Muscle of leg (tissue), 11 donors: Measurements from ENCODE around the gene CNGA1. TPM values are rescaled to one million over a fixed set of nuclear protein-coding genes. Genes with fewer than 3 reads are reported as not detected.
"Not testable (repeated sequence)": the region's sequence is repeated elsewhere in the genome, so short reads cannot be mapped to it uniquely, and the experiment has no call there.

Experiments
- DNase-seq: peaks from one replicate; pipeline ENCODE4 v3.0.0; 2013
- H3K27ac ChIP-seq: one replicate; pipeline ENCODE4 v1.5.1; 2013; ENCODE audit warnings: mild to moderate bottlenecking, low read length, control low read depth
- H3K27me3 ChIP-seq: one replicate; pipeline ENCODE4 v1.6.1; 2013; ENCODE audit warnings: low read length; ENCODE audit not compliant: control insufficient read depth, insufficient read depth
- H3K36me3 ChIP-seq: one replicate; pipeline ENCODE4 v1.6.1; 2013; ENCODE audit warnings: low read length; ENCODE audit not compliant: control insufficient read depth, insufficient read depth
- H3K4me1 ChIP-seq: one replicate; pipeline ENCODE4 v1.6.1; 2013; ENCODE audit warnings: low read length; ENCODE audit not compliant: control insufficient read depth, insufficient read depth
- H3K4me3 ChIP-seq: one replicate; pipeline ENCODE4 v1.5.1; 2013; ENCODE audit warnings: low read length, control low read depth
- H3K9me3 ChIP-seq: replicated peaks from 2 replicates; pipeline ENCODE4 v1.6.1; 2013; ENCODE audit warnings: low read depth, low read length; ENCODE audit not compliant: control insufficient read depth
- WGBS: methylation state at CpG from one replicate; pipeline ENCODE4 v1.1.5; 2013; ENCODE audit warnings: missing lambda C conversion rate; ENCODE audit not compliant: insufficient coverage; 5-methylcytosine and 5-hydroxymethylcytosine counted together
- polyA plus RNA-seq, 8 donors: library from polyadenylated mRNA; unstranded; fragments of 120-200 nt; gene quantifications; one replicate each; pipeline versions ENCODE4 v1.2.1 to v1.2.3, GENCODE V29; 2013; ENCODE audit warnings: inconsistent platforms in 1 of 8, low replicate concordance in 1 of 8; ENCODE audit not compliant: insufficient read length in 8 of 8, insufficient read depth in 1 of 8
- total RNA-seq: library from RNA; stranded (reverse); fragments of 120-200 nt; gene quantifications from one replicate; pipeline ENCODE4 v1.2.4, GENCODE V29; 2013

CNGA1 gene
- total and polyA plus RNA-seq, 9 donors: 0.13 to 0.70 (median 0.32) TPM

DNA sequence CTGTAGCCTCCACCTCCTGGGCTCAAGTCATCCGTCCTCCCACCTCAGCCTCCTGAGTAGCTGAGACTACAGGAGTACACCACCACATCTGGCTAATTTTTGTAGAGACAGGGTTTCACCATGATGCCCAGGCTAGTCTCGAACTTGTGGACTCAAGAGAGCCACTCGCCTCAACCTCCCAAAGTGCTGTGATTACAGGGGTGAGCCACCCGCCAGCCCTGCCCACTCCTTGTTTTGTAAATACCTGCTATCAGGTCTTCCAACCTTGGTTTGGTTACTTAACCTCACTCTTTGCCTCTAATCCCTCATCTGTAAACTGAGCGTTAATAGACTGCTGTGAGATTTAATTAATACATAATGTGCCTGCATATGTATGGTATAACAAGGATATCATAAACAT is 803 bp downstream of the CNGA1 start:
- no peak overlapping the region for H3K27ac ChIP-seq
- DNase-seq: no peak
- peaks cover 23% of the 10 kb centered on the region for H3K27me3 ChIP-seq
- H3K36me3 ChIP-seq: no peaks in the 10 kb centered on the region
- H3K4me1 ChIP-seq: peaks cover 8% of the 10 kb centered on the region
- H3K4me3 ChIP-seq: no peak overlapping the region
- WGBS: 87% methylated on average over 3 of the region's 5 CpGs
- no peaks in the 10 kb centered on the region for H3K9me3 ChIP-seq

DNA sequence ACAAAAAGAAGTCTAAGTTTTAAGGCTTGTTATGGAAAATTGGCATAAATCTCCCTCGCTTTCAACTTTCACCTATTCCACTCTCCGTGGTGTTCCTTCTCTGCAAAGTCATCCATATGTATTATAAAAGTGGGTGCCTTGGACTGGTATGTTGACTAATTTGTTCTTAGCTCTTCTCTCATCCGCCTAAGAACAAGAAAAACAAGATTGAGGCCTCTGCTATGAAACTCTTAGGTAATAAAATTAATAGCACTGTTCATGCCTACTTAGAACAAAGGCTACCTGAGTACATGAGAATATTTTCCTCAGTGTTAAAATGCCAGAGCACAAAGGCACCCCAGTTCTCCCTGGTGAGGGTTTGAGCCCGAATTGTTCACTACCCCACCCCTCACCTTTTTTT is 1.3 kb downstream of the CNGA1 start:
- Histone ChIP-seq H3K36me3 (no peaks in the 10 kb centered on the region), H3K27me3 (peaks cover 20% of the 10 kb centered on the region), H3K9me3 (no peaks in the 10 kb centered on the region), H3K4me1 (peaks cover 8% of the 10 kb centered on the region), H3K4me3 (no peak overlapping the region), H3K27ac (no peak overlapping the region)
- DNase-seq: no peak
- WGBS: 100% methylated on average over 1 of the region's 4 CpGs

DNA sequence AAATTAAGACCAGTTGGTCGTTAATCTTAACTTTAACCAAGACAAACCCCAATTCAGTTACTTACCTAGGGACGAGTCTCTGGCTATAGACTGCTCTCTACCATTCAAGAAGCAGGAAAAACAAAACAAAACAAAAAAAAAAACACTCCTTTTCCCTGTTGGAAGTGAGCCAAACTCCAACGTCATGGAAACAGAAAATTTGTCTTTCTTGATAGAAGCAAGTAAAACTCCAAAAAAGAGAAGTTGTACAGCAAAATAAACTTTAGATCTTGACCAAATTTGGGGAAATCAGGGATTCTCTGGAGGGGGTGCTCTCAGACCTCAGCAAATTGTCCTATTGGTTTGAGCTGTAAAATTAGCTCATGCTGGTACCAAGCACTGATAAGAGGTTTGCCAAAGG is 3.7 kb downstream of the CNGA1 start:
- Histone ChIP-seq H3K36me3 (no peaks in the 10 kb centered on the region), H3K27ac (no peak overlapping the region), H3K4me1 (peaks cover 8% of the 10 kb centered on the region), H3K4me3 (no peak overlapping the region), H3K27me3 (peaks cover 13% of the 10 kb centered on the region), H3K9me3 (peaks cover 6% of the 10 kb centered on the region)
- no CpG with 5 or more reads among the region's 3 CpGs for WGBS
- peak; percentile 63 for DNase-seq

DNA sequence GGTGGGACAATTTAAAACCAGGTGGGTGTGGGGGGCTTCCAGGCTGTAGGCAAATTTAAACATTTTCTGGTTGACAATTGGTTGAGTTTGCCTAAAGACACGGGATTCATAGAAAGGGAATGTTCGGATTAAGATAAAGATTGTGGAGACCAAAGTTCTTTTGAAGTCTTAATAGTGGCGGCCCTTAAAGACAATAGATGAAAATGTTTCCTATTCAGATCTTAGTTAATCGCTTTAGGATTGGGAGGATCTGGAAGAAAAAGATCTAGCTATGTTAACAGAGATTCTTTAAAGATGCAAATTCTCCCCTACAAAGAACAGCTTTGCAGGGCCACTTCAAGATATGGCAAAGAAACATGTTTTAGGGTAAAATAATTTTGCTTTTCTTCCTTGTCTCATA is 4.8 kb downstream of the CNGA1 start:
- WGBS: 84% methylated on average over 2 of the region's 4 CpGs
- Histone ChIP-seq H3K4me1 (peaks cover 1% of the 10 kb centered on the region), H3K36me3 (no peaks in the 10 kb centered on the region), H3K27me3 (peaks cover 4% of the 10 kb centered on the region), H3K9me3 (peaks cover 9% of the 10 kb centered on the region), H3K27ac (no peak overlapping the region), H3K4me3 (no peak overlapping the region)
- no peak for DNase-seq

DNA sequence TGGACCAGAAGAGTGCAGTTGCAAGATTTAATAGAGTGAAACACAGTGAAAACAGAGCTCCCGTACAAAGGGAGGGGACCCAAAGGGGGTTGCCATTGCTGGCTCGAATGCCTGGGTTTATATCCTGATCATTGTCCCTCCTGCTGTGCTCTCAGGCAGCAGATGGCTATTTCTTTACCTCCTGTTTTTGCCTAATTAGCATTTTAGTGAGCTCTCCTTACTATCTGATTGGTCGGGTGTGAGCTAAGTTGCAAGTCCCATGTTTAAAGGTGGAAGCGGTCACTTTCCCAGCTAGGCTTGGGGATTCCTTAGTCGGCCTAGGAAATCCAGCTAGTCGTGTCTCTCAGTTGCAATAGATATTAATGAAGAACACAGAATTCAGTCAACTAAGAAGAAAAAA is 5.6 kb downstream of the CNGA1 start:
- not testable (repeated sequence) for DNase-seq, H3K27ac ChIP-seq, H3K36me3 ChIP-seq, H3K4me3 ChIP-seq, H3K4me1 ChIP-seq, H3K27me3 ChIP-seq
- peaks cover 11% of the 10 kb centered on the region for H3K9me3 ChIP-seq
- 100% methylated on average over 1 of the region's 6 CpGs for whole genome bisulfite sequencing

DNA sequence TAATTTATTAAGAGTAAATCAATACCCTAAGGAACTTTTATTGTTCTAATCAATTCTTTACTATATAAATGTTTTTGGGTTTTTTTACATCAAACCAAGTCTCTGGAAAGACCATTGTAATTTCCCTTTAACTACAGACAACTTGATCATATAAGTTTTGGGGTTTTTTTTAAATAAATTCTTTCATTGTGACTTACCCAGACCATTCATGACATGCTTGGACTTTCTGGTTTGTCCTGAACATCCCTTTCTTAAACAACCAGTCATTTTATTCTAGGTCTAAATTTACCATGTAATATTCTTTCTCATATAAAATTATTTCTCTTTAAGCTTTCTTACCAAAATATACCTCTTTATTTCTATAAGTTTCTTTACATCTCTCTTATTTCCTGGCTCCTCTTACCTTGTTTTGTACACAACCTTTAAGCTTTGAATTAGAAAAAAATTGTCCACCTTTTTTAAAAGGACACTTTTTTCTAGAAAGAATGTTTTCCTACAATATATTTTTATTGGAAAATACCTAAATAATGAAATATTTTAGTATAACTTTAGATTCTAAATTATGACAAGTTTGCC is 8.4 kb downstream of the CNGA1 start:
- Histone ChIP-seq H3K36me3 (no peaks in the 10 kb centered on the region), H3K4me1 (no peaks in the 10 kb centered on the region), H3K9me3 (peaks cover 16% of the 10 kb centered on the region), H3K27me3 (no peaks in the 10 kb centered on the region), H3K4me3 (no peak overlapping the region), H3K27ac (no peak overlapping the region)
- DNase-seq: no peak

DNA sequence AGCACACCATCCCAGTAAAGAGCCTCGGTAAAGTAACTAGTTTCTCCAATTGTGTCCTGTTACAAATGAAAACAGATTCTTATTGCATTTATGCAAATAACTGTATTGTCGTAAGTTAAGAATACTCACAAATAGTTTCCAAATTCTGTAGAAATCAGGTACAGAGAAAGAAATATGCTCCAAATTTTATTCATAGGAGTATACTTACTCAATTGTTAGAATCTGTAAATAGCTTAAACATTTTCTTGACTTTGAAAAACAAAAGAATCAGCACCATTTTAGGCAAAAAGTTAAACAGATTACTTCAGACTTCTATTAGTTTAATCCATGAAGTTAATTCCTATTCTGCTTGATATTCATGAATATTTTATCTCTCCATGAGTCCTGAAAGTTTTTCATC is 10.7 kb downstream of the CNGA1 start:
- DNase-seq: no peak
- WGBS: no CpG with 5 or more reads among the region's 2 CpGs
- H3K9me3 ChIP-seq: peaks cover 16% of the 10 kb centered on the region

DNA sequence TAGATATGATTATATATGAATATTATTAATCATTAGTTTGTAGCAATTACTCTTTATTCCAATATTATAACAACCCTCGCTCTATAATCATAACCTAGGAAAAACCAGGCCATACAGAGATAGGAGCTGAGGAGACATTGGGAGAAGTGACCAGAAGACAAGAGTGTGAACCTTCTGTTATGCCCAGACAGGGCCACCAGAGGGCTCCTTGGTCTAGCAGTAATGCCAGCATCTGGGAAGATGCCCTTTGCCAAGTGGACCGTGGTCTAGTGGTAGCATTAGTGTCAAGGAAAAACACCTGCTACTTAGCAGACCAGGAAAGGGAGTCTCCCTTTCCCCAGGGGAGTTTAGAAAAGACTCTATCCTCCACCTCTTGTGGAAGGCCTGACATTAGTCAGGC is 12.9 kb downstream of the CNGA1 start:
- H3K27me3 ChIP-seq: not testable (repeated sequence)
- WGBS: no CpG with 5 or more reads among the region's 2 CpGs

More for the DNA sequence above, 10.7 kb downstream of the CNGA1 start:
- Histone ChIP-seq H3K36me3 (no peaks in the 10 kb centered on the region), H3K4me3 (no peak overlapping the region), H3K27ac (no peak overlapping the region), H3K4me1 (no peaks in the 10 kb centered on the region), H3K27me3 (no peaks in the 10 kb centered on the region)

DNA sequence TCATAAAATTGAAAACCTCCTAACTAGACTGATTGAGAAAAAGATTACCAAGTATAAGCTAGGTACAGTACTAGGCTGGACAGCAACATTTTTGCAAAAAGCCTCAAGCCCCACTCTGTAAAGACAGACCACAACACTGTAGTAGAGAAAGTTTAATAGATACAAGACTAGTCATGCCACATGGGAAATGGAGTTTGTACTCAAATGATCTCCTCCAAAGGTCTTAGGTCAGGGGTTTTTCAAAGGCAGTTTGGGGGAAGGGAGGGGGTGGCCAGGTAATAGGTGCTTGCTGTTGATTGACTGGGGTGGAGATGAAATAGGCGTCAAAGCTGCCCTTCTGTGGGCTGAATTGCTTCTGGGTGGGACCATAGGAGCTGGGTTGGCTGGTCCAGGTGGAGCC is 14.2 kb downstream of the CNGA1 start:
- H3K36me3 ChIP-seq: no peaks in the 10 kb centered on the region
- WGBS: no CpG with 5 or more reads among the region's 1 CpG
- no peaks in the 10 kb centered on the region for H3K27me3 ChIP-seq
- no peak overlapping the region for H3K4me3 ChIP-seq
- no peak overlapping the region for H3K27ac ChIP-seq
- H3K9me3 ChIP-seq: peaks cover 16% of the 10 kb centered on the region
- H3K4me1 ChIP-seq: no peaks in the 10 kb centered on the region
- DNase-seq: no peak

More for the DNA sequence above, 12.9 kb downstream of the CNGA1 start:
- H3K27ac ChIP-seq, H3K4me1 ChIP-seq, H3K36me3 ChIP-seq, DNase-seq, H3K4me3 ChIP-seq: not testable (repeated sequence)
- peaks cover 15% of the 10 kb centered on the region for H3K9me3 ChIP-seq

DNA sequence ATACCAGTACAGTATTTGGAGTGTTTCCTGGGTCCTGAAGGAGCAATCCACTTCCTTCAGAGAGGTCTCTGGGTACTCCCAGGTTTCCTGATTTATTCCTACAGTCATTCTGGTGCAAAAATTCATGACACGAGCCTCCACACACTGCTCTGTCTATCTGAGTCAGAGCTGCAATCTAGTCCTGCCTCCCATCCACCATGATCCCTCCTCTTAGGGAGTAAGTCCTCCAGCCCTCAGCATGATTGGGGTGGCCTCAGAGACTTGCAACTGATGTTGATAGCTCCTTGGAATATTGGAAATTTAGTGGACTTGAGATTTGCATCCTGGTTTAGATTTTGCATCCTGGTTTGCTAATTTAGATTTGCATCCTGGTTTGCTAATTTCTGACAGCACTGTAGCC is 20.5 kb downstream of the CNGA1 start:
- Histone ChIP-seq H3K9me3 (peaks cover 7% of the 10 kb centered on the region), H3K27ac (no peak overlapping the region)
- no CpG with 5 or more reads among the region's 1 CpG for WGBS

DNA sequence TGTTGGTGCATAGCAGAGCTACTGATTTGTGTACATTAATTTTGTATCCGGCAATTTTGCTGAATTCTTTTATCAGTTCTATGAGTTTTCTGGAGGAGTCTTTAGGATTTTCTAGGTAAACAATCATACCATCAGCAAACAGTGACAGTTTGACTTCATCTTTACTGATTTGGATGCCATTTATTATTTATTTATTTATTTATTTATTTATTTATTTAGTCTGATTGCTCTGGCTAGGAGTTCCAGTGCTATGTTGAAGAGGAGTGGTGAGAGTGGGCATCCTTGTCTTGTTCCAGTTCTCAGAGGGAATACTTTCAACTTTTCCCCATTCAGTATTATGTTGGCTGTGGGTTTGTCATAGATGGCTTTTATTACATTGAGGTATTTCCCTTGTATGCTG is 24.0 kb downstream of the CNGA1 start:
- H3K4me3 ChIP-seq, H3K27me3 ChIP-seq, H3K9me3 ChIP-seq, DNase-seq, H3K4me1 ChIP-seq, H3K36me3 ChIP-seq, H3K27ac ChIP-seq: not testable (repeated sequence)
- WGBS: no CpG with 5 or more reads among the region's 1 CpG

More for the DNA sequence above, 20.5 kb downstream of the CNGA1 start:
- DNase-seq: no peak
- H3K27me3 ChIP-seq: no peaks in the 10 kb centered on the region
- no peaks in the 10 kb centered on the region for H3K36me3 ChIP-seq
- H3K4me3 ChIP-seq: no peak overlapping the region
- no peaks in the 10 kb centered on the region for H3K4me1 ChIP-seq
